Gastroesophageal sphincter (tissue), 3 donors: ENCODE data around the gene GRM7.

Experiments
- EP300 ChIP-seq: sonication (generic); formaldehyde crosslinking; IDR thresholded peaks from one replicate; pipeline ENCODE4 v1.6.1; 2017; ENCODE audit warnings: antibody characterized with exemption, mild to moderate bottlenecking
- POLR2A ChIP-seq, 2 donors: fragments of 450-650 bp; IDR thresholded peaks; one replicate each; pipeline ENCODE4 v1.6.1; 2017; ENCODE audit warnings: antibody characterized with exemption in 2 of 2, mild to moderate bottlenecking in 2 of 2, moderate library complexity in 1 of 2
- POLR2AphosphoS5 ChIP-seq: sonication (generic); formaldehyde crosslinking; IDR thresholded peaks from one replicate; pipeline ENCODE4 v1.6.1; 2017; ENCODE audit warnings: antibody characterized with exemption
- TF ChIP-seq, protein P1 (sequence below), 4 experiments: fragments of 200-600 bp in 2 of 4; fragments of 450-650 bp in 2 of 4; sonication (generic) in 1 of 4; IDR thresholded peaks; one replicate each; pipeline ENCODE4 v1.5.1; 2017 to 2019; ENCODE audit warnings: antibody characterized with exemption in 4 of 4, mild to moderate bottlenecking in 2 of 4, moderate library complexity in 2 of 4

DNA sequence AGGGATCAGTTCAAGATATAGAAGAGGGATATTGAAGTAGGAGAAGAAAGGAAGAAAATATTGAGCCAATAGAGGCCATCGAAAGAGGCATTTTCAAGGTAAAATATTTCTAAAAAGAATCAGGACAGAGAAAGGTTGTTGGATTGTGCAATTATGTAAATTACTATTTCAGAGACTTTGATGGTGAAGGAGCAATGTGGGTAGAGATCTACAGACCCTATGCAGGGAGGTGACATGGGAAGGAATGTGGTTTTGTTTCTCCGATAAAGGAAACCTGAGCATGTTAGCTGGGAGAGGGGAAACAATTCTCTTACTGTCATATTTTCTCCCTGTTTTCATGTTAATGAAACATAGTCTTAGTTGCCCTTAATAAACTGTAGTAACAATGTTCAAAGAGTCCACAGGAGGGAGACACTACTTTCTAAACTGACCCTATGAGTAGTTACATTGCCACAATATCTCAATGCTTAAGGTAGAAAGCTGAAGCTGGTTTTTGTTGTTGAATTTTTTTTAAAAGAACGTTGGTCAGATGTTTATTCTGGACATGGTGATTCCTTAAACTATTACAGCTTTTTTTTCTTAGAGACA lies 133.3 kb downstream of the GRM7 start:
- TF ChIP-seq POLR2AphosphoS5 (no peak), POLR2A (IDR thresholded peaks at IDR 0.05) (no peak), EP300 (no peak)
- TF ChIP-seq, protein P1, sequence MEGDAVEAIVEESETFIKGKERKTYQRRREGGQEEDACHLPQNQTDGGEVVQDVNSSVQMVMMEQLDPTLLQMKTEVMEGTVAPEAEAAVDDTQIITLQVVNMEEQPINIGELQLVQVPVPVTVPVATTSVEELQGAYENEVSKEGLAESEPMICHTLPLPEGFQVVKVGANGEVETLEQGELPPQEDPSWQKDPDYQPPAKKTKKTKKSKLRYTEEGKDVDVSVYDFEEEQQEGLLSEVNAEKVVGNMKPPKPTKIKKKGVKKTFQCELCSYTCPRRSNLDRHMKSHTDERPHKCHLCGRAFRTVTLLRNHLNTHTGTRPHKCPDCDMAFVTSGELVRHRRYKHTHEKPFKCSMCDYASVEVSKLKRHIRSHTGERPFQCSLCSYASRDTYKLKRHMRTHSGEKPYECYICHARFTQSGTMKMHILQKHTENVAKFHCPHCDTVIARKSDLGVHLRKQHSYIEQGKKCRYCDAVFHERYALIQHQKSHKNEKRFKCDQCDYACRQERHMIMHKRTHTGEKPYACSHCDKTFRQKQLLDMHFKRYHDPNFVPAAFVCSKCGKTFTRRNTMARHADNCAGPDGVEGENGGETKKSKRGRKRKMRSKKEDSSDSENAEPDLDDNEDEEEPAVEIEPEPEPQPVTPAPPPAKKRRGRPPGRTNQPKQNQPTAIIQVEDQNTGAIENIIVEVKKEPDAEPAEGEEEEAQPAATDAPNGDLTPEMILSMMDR (IDR thresholded peaks at IDR 0.05) = peak in 1 of 4 experiments; percentile 12
